Osteocyte (in vitro differentiated cells): ENCODE results near the gene SCARF2. TPM values are rescaled to one million over a fixed set of nuclear protein-coding genes. Genes with fewer than 3 reads are reported as not detected.

ENCODE experiments used
- DNase-seq: peaks from one replicate; pipeline ENCODE4 v3.0.0; 2021; ENCODE audit warnings: mixed read lengths; ENCODE audit not compliant: unreplicated experiment; ENCODE audit errors: extremely low spot score
- H3K27ac Mint-ChIP-seq: one replicate; pipeline ENCODE4 v1.8.0; 2021; ENCODE audit warnings: mild to moderate bottlenecking, mixed read lengths; ENCODE audit not compliant: unreplicated experiment
- H3K27me3 Mint-ChIP-seq: one replicate; pipeline ENCODE4 v1.8.0; 2021; ENCODE audit warnings: mixed read lengths; ENCODE audit not compliant: unreplicated experiment
- H3K36me3 Mint-ChIP-seq: one replicate; pipeline ENCODE4 v1.8.0; 2021; ENCODE audit warnings: mixed read lengths; ENCODE audit not compliant: unreplicated experiment
- H3K4me1 Mint-ChIP-seq: one replicate; pipeline ENCODE4 v1.8.0; 2021; ENCODE audit warnings: mixed read lengths; ENCODE audit not compliant: unreplicated experiment
- H3K4me3 Mint-ChIP-seq: one replicate; pipeline ENCODE4 v1.8.0; 2021; ENCODE audit warnings: mild to moderate bottlenecking, moderate library complexity, mixed read lengths; ENCODE audit not compliant: unreplicated experiment
- H3K9me3 Mint-ChIP-seq: one replicate; pipeline ENCODE4 v1.8.0; 2021; ENCODE audit warnings: mixed read lengths; ENCODE audit not compliant: unreplicated experiment
- CTCF ChIP-seq: fragments of 200-600 bp; sonication (generic); IDR thresholded peaks from 2 replicates; pipeline ENCODE4 v1.5.0; 2021; ENCODE audit warnings: antibody characterized with exemption, mild to moderate bottlenecking, moderate library complexity
- total RNA-seq: library from RNA; stranded (reverse); gene quantifications from 2 replicates; pipeline ENCODE4 v1.2.1, GENCODE V29; 2021

Gene SCARF2
- total RNA-seq, 1 donor from 2014 or later = 50.8 TPM

- DNase-seq = no peak
- Mint-ChIP-seq H3K36me3 (peaks cover 28% of the 10 kb centered on the region), H3K4me3 (no peak overlapping the region), H3K27ac (no peak overlapping the region), H3K4me1 (no peaks in the 10 kb centered on the region), H3K9me3 (no peaks in the 10 kb centered on the region), H3K27me3 (no peaks in the 10 kb centered on the region)
- TF ChIP-seq CTCF = no peak
These were observed 31.7 kb upstream of the SCARF2 start for GRCh38 chr22:20469110-20469868.

DNA sequence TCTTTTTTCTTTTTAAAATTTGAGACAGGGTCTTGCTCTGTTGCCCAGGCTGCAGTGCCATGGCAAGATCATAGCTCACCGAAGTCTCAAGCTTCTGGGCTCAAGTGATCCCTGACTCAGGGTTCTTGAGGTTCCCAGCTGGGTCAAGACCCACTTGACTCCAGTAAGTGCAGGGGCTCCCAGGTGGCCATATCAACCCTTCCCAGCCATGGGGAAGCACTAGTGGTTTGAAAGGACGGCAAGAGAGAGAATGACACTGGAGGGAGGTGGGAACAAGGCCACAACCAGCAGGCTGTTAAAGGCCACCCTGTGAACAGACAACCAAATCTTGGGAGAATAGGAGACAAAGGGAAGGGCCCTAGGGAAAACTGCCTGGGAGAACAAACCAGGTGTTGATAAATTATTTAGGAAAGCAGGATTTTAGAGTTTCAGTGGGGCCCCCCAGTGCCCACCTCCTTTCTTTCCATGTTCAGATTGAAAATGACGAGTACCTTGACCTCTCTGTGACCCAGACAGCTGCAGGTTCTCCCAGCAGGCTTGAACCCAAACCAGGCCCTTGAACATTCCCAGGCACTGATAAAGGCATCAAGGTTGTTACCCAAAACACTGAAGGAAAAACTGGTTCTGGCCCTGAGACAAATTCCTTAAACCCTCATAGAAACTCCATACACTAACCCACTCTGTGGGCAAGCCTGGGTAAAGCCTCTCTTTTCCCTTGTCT, 29.2 kb upstream of the SCARF2 start:
- Mint-ChIP-seq H3K36me3 (peaks cover 31% of the 10 kb centered on the region), H3K27ac (no peak overlapping the region), H3K4me1 (no peaks in the 10 kb centered on the region), H3K4me3 (no peak overlapping the region), H3K27me3 (no peaks in the 10 kb centered on the region), H3K9me3 (no peaks in the 10 kb centered on the region)
- DNase-seq = no peak
- TF ChIP-seq CTCF = no peak

- no peak for TF ChIP-seq CTCF
- Mint-ChIP-seq H3K27ac (no peak overlapping the region), H3K4me3 (no peak overlapping the region), H3K27me3 (no peaks in the 10 kb centered on the region), H3K9me3 (no peaks in the 10 kb centered on the region), H3K4me1 (peaks cover 3% of the 10 kb centered on the region), H3K36me3 (peaks cover 25% of the 10 kb centered on the region)
- no peak for DNase-seq
These were observed 28.1 kb upstream of the SCARF2 start for GRCh38 chr22:20465759-20466077.

DNA sequence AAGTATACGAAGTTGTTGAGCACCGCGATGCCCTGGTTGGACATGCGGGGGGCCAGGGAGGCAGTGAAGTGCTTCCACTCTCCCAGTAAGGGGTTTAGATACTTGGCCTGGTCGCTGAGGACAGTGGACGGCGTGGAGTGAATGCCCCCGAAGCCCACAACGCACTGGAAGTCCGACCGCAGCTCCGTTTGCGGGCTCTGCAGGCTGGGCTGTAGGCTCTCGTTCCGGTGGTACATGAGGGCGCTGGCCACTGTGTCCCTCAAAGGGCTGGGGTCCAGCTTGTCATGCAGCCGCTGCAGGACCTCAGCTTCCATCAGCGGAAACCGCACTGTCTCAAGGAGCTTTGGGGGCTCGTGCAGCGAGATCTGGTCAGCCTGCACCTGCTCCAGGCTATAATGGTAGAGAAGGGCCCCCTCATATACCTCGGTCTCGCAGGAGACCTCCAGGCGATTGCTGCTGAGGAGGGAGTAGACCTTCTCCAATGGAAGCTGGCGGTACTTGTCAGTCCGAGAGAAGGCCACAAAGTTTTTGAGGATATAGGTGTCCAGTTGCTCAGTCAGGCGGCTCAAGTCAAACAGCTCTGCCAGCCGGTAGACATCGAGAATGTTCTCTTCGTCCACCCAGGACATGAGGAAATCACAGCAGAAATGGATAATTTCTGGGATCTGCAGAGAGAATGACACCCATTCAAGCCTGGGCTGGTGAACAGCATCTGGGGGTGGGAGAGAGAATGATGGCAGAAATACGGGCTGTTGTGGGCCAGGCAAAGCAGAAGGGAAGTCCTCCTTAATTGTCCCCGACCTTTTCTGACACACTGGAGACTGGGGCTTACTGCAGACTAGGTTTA, 27.5 kb upstream of the SCARF2 start:
- TF ChIP-seq CTCF = no peak
- DNase-seq = no peak

More for the DNA sequence above, 27.5 kb upstream of the SCARF2 start:
- Mint-ChIP-seq H3K9me3 (no peaks in the 10 kb centered on the region), H3K27ac (no peak overlapping the region), H3K27me3 (no peaks in the 10 kb centered on the region), H3K4me1 (peaks cover 3% of the 10 kb centered on the region), H3K4me3 (no peak overlapping the region), H3K36me3 (peaks cover 21% of the 10 kb centered on the region)
